Astrocyte of the hippocampus (primary cell): ENCODE measurements around the gene SRRM2.

Source experiments
- DNase-seq: peaks from one replicate; pipeline ENCODE4 v3.0.0; 2011; ENCODE audit warnings: low read depth, low spot score

Gene SRRM2

DNA sequence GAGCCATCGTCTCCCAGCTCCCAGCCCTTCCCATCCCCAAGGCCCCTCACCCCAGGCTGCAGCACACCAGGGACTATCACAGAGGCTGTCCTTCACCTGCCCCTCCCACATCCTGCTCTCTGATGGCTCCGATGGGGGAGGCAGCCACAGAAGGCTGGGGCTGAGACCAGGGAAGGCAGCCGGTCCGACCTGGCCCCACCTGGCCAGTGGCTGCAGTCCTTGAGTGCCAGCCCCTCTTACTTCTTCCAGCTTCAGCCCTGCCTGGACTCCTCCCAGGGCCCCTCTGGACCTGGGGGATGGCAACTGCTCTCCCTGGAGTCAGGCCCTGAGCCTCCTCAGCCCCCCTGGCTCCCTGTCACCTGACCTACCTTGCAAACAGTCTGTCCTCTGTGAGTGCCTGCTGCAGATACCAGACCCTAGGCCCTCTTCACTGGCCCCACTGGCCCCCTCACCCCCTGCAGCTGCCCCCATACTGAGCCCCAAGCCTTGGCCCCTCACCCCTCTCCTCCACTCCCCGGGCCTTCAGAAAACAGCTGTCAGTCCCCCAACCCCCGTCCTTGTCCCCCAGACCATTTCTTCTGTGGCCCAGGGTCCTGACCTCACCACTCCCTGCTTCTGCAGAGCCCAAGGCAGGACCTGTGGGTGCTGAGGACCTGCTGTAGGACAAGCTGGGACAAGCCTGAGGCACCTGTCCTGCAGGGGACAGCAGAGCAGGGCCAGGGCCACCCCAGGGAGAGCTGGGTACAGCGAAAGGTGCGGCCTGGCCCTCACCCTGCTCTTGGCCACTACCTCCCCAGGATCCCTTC lies 12.6 kb upstream of the SRRM2 start:
- no peak for DNase-seq

DNA sequence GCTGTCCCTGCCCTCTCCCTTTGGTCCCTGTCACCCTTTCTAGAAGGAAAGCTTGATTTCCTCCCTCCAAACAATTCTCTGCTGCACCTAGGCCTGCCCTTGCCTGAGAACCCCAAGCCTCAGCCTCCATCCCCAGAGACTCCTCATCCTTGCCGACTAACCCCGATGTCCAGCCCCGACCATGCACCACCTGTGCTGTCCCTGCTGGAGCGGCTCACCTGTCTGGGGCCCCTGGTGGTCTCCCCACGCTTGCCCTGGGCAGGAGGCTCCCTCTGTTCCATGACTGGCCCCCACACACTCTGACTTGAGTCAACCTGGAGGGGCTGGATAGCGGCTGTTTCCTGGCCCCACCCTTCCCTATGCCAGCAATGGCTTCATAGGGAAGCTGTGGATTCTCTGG lies 12.0 kb upstream of the SRRM2 start:
- DNase-seq, result no peak

DNA sequence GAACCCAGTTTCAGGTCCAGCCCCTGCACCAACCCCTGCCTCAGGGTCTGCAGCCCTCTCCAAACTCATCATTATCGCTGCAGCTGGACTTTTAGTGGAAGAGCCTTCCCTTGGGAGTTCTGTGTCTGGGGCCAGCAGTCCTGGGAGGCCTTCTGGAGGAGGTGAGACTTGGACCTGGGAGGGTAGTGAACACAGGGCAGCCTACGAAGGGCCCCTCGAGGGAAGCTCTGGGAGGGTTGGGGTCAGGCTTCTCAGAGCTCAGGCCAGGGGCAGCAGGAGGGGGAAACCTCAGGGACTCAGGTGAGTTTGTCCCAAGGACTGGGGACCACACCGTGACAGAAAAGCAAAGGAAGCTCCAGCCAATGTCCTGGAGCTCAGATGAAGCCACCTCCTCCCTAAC lies 11.3 kb upstream of the SRRM2 start:
- no peak for DNase-seq

DNA sequence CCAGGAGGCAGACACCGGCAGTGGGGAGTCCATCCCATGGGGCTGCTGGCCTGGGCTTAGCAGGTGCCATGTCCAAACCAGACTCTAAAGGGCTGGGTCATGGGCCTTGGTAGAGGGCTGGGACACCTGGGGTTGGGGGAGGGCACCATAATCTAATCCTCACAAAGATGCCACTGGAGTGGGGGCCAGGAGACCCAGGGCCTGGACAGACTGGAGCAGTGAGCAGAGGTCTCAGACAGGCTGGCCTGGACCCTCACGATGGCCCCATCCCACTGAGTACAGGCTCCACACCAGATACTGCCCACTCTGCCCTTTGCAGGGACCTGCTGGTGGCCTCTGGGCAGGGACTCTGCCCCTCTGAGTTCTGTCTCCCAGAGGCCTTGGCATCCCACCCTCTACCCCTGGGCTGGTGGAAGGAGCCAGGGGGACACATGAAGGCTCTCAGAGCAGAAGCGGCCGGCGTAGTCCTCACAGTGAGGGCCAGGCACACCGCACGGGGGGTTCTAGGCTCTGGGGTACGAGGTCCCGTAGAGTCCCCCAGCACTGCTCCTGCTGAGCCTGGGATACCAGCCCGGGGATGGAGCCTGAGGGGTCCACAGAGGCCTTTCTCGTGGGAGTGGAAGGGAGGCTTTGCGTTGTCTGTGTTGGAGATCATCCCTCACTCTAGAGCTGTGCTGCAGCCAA lies 10.0 kb upstream of the SRRM2 start:
- DNase-seq, result no peak

- DNase-seq, result no peak
Observed at GRCh38 chr16:2743007-2743810, 9.2 kb upstream of the SRRM2 start.

- no peak for DNase-seq
Observed at GRCh38 chr16:2744711-2745110, 7.7 kb upstream of the SRRM2 start.

DNA sequence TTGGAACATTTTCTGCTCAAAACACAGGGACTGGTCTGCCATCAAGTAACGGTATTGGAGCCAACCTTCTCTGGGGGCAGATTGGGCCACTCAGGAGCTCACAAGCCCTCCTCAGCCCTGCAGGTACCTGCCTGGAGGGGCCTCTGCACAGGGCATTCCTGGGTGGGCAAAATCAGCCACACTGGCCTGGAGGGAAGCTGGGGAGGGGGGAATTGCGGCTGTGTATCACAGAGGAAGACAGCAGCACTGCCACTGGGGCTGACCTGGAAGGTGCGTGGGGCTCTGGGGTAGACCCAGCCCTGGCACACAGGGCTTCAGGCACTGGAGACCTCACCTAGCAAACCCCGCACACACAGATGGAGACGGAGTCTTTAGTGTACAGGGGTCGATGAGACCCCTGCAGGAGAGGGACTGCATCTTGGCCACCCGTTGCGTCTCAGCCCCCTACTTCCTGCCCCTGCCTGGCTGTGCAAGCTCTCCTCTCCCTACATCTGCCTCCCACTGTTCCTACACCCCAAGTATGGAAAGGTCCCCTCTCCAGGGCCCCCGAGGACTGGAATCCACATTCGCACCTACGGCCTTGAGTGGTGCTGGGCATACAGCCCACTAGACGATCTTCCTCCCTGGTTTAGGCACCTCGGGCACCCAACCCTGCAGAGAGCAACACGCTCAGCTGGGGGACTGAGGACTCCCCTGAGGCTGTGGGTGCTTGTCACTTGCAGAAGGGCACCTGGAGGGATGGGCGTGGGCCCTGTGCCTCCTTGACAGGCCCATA lies 7.1 kb upstream of the SRRM2 start:
- no peak for DNase-seq

- DNase-seq, result no peak
Observed at GRCh38 chr16:2745961-2746360, 6.5 kb upstream of the SRRM2 start.

- DNase-seq, result no peak
Observed at GRCh38 chr16:2748757-2749455, 3.5 kb upstream of the SRRM2 start.

- no peak for DNase-seq
Observed at GRCh38 chr16:2749476-2749875, 3.0 kb upstream of the SRRM2 start.

DNA sequence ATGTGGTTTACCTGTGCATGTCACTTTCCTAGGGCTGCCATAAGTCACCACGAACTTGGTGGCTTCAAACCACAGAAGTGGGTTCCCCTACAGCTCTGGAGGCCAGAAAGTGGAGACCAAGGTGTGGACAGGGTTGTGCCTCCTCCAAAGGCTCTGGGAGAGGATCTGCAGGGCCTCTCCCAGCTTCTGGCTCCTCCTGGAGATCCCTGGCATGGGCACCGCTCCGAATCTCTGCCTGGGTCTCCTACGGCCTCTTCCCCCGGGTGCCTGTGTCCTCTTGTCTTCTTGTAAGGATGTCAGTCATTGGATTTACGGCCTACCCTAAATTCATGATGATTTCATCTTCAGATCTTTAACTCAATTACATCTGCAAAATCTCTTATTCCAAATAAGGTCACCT lies 2.5 kb upstream of the SRRM2 start:
- no peak for DNase-seq

GRCh38 chr16:2751577-2752034 lies 832 bp upstream of the SRRM2 start:
- no peak for DNase-seq

DNA sequence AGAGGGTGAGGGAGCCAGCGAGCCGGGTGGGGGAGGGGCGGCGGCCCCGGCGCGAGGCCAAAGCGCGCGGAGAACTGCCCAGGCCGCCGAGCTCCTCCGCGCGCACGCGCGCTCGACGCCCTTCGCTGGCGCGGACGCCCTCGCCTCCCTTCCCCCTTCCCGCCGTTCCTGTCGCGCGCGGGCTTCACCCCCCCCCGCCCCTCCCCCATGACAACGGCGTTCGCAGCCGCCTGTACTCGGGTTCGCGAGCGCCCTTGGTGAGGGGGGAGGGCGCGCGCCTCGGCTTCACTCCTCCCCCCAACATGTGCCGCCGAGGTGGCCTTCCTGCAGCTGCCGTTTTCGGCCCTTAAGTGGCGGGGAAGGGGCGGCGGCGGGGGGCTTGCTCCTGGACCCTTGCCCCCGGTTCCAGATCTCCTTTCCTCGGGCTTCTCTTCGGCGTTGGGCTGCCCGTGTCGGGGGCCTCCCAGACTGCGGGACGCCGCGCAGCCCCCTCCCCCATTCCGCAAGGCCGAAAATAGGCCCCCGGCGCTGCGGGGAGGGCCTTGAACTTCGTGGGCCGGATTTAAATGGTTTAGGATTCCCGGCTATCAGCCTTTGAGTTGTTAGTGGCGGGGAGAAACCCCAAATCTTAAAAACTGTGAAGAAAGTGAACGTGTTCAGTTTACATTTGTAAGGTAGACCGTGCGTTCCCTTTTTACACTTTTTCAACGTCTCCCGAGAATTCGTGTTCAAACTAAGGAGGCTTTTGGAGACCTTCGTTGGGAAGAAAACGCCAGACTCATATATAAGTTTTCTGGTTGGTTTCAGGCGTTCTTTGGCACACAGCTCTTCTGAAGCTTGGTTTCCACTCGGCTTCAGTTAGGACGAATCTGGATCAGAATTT lies 653 bp downstream of the SRRM2 start:
- peak; percentile 93 for DNase-seq

- DNase-seq, result peak; percentile 51
Observed at GRCh38 chr16:2753733-2754020, 1.2 kb downstream of the SRRM2 start.

GRCh38 chr16:2755158-2755557 lies 2.7 kb downstream of the SRRM2 start:
- no peak for DNase-seq

DNA sequence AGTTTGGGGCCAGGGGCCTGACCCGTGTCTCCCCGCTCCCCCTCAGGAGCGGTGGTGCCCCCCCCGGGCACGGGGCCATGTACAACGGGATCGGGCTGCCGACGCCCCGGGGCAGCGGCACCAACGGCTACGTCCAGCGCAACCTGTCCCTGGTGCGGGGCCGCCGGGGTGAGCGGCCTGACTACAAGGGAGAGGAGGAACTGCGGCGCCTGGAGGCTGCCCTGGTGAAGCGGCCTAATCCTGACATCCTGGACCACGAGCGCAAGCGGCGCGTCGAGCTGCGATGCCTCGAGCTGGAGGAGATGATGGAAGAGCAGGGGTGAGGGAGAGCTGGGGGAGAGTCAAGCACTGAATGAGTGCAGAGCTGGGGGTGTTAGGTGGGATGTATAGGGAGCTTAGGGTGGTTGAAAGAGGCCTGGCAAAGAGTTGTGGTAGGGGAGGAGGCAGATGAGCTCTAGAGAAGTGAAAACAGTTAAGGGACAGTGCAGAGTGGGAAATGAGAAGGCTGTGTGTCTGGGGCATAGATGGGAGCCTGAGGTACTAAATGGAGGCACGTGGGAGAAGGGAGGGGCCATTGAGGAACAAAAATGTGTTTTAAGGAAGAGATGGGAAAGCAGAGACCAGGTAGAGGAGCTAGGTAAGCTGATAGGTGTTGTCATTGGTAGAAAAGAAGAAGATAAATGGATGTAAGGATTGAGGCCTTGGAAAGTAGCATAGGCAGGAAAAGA lies 4.0 kb downstream of the SRRM2 start:
- DNase-seq, result no peak

DNA sequence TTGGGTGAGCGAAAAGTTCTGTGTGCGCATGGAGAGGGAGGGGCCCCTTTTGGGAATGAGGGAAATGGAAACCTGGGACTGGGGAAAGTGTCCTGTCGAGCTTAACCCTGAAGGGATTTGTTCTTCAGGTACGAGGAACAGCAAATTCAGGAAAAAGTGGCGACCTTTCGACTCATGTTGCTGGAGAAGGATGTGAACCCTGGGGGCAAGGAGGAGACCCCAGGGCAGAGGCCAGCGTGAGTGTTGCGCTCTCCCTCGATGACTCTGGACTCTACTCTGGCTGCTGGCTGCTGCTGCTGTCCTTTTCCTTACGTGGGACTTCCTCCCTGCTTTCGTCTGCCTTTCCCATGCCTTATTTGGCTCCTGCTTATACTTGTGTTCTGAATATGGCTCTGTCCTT lies 4.9 kb downstream of the SRRM2 start:
- no peak for DNase-seq

DNA sequence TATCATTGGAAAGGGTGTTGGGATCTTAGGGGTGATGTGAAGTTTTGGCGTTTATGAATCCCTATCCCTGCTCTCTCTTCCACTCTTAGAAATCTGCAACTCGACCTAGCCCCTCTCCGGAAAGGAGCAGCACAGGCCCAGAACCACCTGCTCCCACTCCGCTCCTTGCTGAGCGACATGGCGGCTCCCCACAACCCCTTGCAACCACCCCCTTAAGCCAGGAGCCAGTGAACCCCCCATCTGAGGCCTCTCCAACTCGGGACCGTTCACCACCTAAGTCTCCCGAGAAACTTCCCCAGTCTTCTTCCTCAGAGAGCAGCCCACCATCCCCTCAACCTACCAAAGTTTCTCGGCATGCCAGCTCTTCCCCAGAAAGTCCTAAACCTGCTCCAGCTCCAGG lies 9.0 kb downstream of the SRRM2 start:
- no peak for DNase-seq

DNA sequence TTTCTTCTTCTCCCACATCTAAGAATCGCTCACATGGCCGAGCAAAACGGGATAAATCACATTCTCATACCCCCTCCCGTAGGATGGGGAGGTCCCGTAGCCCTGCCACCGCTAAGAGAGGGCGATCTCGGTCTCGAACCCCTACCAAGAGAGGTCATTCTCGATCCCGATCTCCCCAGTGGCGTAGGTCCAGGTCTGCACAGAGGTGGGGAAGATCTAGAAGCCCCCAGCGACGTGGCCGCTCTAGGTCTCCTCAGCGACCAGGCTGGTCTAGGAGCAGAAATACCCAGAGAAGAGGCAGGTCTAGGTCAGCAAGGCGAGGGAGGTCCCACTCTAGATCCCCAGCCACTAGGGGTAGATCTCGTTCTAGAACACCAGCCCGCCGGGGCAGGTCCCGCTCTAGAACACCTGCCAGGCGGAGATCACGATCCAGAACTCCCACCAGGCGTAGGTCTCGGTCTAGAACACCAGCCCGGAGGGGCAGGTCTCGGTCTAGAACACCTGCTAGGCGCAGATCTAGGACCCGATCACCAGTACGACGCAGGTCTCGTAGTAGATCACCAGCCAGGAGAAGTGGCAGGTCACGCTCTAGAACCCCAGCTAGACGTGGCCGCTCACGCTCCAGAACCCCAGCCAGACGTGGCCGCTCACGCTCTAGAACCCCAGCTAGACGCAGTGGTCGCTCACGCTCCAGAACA lies 9.6 kb downstream of the SRRM2 start:
- no peak for DNase-seq
